Heart left ventricle (tissue), 16 donors: Measurements from ENCODE around the gene PAIP2B. TPM values are rescaled to one million over a fixed set of nuclear protein-coding genes. Genes with fewer than 3 reads are reported as not detected.
"Not testable (repeated sequence)": the region's sequence is repeated elsewhere in the genome, so short reads cannot be mapped to it uniquely, and the experiment has no call there.

Experiments
- ATAC-seq, 4 donors: fragments of 200-7000 bp; cut with Tn5 transposase; one replicate each; pipeline ENCODE4 v1.9.1; 2020 to 2022; ENCODE audit warnings: moderate library complexity in 4 of 4, mild to moderate bottlenecking in 3 of 4, moderate number of reproducible peaks in 1 of 4
- DNase-seq, 5 donors: peaks; one replicate each; pipeline ENCODE4 v3.0.0-alpha.2; 2020
- H3K27ac ChIP-seq, 12 donors: fragments of 200-600 bp; sonication (generic) in 4 of 12; one replicate each; pipeline versions ENCODE4 v1.5.0 to v1.8.0; 2016 to 2022; ENCODE audit warnings: mild to moderate bottlenecking in 2 of 12
- H3K27me3 ChIP-seq, 9 donors: fragments of 200-600 bp; sonication (generic) in 2 of 9; one replicate each; pipeline versions ENCODE4 v1.5.1 to v1.8.0; 2016 to 2022; ENCODE audit warnings: mild to moderate bottlenecking in 3 of 9
- H3K36me3 ChIP-seq, 9 donors: fragments of 200-600 bp; sonication (generic) in 2 of 9; one replicate each; pipeline versions ENCODE4 v1.5.0 to v1.8.0; 2018 to 2022; ENCODE audit warnings: mild to moderate bottlenecking in 2 of 9
- H3K4me1 ChIP-seq, 12 donors: fragments of 200-600 bp; sonication (generic) in 4 of 12; one replicate each; pipeline versions ENCODE4 v1.5.0 to v1.8.0; 2016 to 2022; ENCODE audit warnings: mild to moderate bottlenecking in 3 of 12
- H3K4me3 ChIP-seq, 12 donors: fragments of 200-600 bp; sonication (generic) in 4 of 12; one replicate each; pipeline versions ENCODE4 v1.5.0 to v1.8.0; 2017 to 2022; ENCODE audit warnings: mild to moderate bottlenecking in 9 of 12, moderate library complexity in 4 of 12
- H3K9me3 ChIP-seq, 12 donors: fragments of 200-600 bp; sonication (generic) in 4 of 12; one replicate each; pipeline versions ENCODE4 v1.5.0 to v1.8.0; 2016 to 2022; ENCODE audit warnings: mild to moderate bottlenecking in 1 of 12
- POLR2A ChIP-seq, 2 donors: fragments of 450-650 bp; IDR thresholded peaks; one replicate each; pipeline ENCODE4 v1.6.1; 2017; ENCODE audit warnings: antibody characterized with exemption in 2 of 2, mild to moderate bottlenecking in 2 of 2, moderate library complexity in 2 of 2
- WGBS, 4 donors: extraction: QIAGEN DNeasy Blood & Tissue Kit in 2 of 4; methylation state at CpG; one replicate each; pipeline versions ENCODE4 v1.1.5 to v1.1.7; 2013 to 2018; 5-methylcytosine and 5-hydroxymethylcytosine counted together
- intact Hi-C, 10 donors: fragments of 100-400 bp; cut with DNase I; formaldehyde crosslinking; loops; one replicate each; pipeline versions ENCODE4 v1.11.1 to v1.14.2; 2022
- polyA plus RNA-seq, 2 donors: library from polyadenylated mRNA; stranded (reverse); fragments of 200-250 nt; gene quantifications; one replicate each; pipeline ENCODE4 v1.2.3, GENCODE V29; 2013
- total RNA-seq, 9 donors: library from RNA; depleted of rRNA in 2 of 9; stranded (reverse); fragments of >200 nt in 2 of 9; fragmentation: NEBNext Ultra II Directional in 3 of 9; extraction: Animal tissue kit (Norgen Biotek cat#: 25700) in 3 of 9; gene quantifications; one replicate each; pipeline versions ENCODE4 v1.1.0 to v1.2.4, GENCODE V29; 2016 to 2023
- TF ChIP-seq, protein P1 (sequence below), 12 donors: fragments of 200-600 bp; sonication (generic) in 4 of 12; IDR thresholded peaks; one replicate each; pipeline versions ENCODE4 v1.5.0 to v1.8.0; 2018 to 2022; ENCODE audit warnings: antibody characterized with exemption in 12 of 12, mild to moderate bottlenecking in 5 of 12
- donor health status: ischemic (EF 13 %, LVEDD 7.1; RV severe dilation, severe dysfunction).
- donor health status: healthy with polysubstance abuse.
- donor health status: DM: no; HTN: yes; CAD: no.
- donor health status: DM: no; HTN: no; CAD: no.
- donor health status: ischemic (EF 25% LVEDD 6.9; RV normal size, moderate dysfunction).
- donor health status: ischemic (EF 25% LVEDD 5.7; RV mildly dilated, moderate dysfunction).
- donor health status: healthy.
- donor health status: DM: yes; HTN: yes; CAD: no.
- donor health status: ischemic (EF 35%, LVEDD 5.7; RV mildly dilated, moderate dysfunction).
- donor health status: nonischemic (EF 11% LVEDD 7.7; RV severe dilation, severe dysfunction).
- donor health status: DM: yes; HTN: yes; CAD: no.
- donor health status: PGD.
- donor health status: ischemic (EF 29% LVEDD 5.4; RV normal size, mild dysfunction).
- donor health status: nonischemic (EF 23%, LVEDD 6.1; RV moderate dilation, normal function).

Gene PAIP2B
- total and polyA plus RNA-seq, 11 donors, result 11.9 to 89.0 (median 53.2) TPM

DNA sequence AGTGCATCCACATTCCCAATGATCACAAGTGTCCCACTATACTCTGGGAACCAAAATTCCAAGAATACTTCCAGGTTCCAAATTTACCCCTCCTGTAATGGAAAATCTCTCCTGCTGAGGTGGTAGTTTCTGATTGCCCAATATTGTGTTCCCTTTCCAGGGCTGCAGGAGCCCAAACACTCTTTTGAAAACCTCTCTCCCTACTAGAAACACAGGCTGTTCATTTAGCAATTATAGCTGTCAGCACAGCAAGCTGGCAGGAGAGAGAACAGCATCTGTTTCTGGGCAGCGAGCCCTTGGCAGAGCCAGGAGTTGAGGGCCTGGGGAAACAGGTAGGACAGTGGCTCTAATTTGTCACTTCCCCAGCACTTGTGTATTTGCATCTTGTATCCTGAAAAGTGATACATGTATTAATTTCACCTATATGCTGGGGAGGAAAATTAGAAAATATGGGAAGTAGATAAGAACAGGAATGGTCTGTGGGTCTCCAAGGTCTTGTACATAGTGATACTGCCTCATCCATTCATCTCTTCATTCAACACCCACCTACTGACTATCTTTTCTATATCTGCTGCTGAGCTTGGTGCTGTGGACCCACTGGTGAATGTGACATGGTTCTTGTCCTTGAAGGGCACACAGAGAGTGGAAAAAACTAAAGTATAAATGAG, 16.9 kb upstream of the PAIP2B start:
- WGBS, 4 donors, result 14 to 36% (median 34%) methylated on average over 1 of the region's 1 CpG
- Histone ChIP-seq H3K4me1 (peaks cover 0 to 39% (median 7%) of the 10 kb centered on the region in 12 donors), H3K4me3 (no peak overlapping the region), H3K27ac (peak overlapping the region in 10 of 12 donors; percentile 31 to 79 (median 72)), H3K36me3 (no peaks in the 10 kb centered on the region), H3K9me3 (peaks cover 0 to 6% (median 0%) of the 10 kb centered on the region in 12 donors), H3K27me3 (no peaks in the 10 kb centered on the region)
- peak; percentile 95 to 97 (median 96) for ATAC-seq
- intact Hi-C loops, result loop anchor here in 2 of 10 donors (2.0 to 5.0 kb wide), 3 partner anchors 17 to 34 kb away; partner anchors contain the start of gene PAIP2B (in 1 of the 2)
- TF ChIP-seq, protein P1, sequence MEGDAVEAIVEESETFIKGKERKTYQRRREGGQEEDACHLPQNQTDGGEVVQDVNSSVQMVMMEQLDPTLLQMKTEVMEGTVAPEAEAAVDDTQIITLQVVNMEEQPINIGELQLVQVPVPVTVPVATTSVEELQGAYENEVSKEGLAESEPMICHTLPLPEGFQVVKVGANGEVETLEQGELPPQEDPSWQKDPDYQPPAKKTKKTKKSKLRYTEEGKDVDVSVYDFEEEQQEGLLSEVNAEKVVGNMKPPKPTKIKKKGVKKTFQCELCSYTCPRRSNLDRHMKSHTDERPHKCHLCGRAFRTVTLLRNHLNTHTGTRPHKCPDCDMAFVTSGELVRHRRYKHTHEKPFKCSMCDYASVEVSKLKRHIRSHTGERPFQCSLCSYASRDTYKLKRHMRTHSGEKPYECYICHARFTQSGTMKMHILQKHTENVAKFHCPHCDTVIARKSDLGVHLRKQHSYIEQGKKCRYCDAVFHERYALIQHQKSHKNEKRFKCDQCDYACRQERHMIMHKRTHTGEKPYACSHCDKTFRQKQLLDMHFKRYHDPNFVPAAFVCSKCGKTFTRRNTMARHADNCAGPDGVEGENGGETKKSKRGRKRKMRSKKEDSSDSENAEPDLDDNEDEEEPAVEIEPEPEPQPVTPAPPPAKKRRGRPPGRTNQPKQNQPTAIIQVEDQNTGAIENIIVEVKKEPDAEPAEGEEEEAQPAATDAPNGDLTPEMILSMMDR (IDR thresholded peaks at IDR 0.05), result no peak
- no peak for TF ChIP-seq POLR2A (IDR thresholded peaks at IDR 0.05)
- DNase-seq, result peak in 4 of 5 donors; percentile 68 to 87 (median 80)

DNA sequence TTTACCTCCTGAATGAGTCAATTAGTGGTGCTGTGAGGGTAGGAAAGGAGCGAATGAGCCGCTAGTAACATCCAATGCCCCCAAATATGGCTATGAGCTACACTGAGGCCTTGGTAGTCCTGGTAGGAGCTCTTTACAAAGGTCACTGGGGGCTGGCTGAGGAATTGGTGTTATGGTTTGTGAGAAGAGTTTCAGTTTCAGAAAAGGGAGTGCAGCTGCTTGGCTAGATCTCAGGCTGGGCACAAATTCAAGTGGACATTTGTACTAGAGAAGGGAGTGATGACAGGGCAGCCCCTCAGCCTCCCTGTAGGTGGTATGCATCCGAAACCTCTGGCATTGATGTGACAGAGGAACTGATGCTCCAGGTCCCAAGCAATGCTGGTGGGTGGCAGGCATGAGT, 13.9 kb upstream of the PAIP2B start:
- 52 to 57% (median 55%) methylated on average over 3 of the region's 3 CpGs for WGBS, 4 donors
- Histone ChIP-seq H3K9me3 (no peaks in the 10 kb centered on the region), H3K27me3 (no peaks in the 10 kb centered on the region), H3K27ac (peak overlapping the region; percentile 20 to 82 (median 74)), H3K4me1 (peaks cover 0 to 45% (median 7%) of the 10 kb centered on the region in 12 donors), H3K36me3 (no peaks in the 10 kb centered on the region), H3K4me3 (no peak overlapping the region)
- TF ChIP-seq POLR2A (IDR thresholded peaks at IDR 0.05), result no peak
- TF ChIP-seq, protein P1 (IDR thresholded peaks at IDR 0.05), result no peak
- intact Hi-C loops, result loop anchor here in 1 of 10 donors (5.0 kb wide), 1 partner anchor 37 kb away; no protein-coding TSS in a partner anchor
- peak in 2 of 4 donors; percentile 23 to 33 for ATAC-seq
- peak in 4 of 5 donors; percentile 22 to 45 (median 30) for DNase-seq

- peak overlapping the region in 8 of 12 donors; percentile 3 to 74 (median 48) for H3K27ac ChIP-seq
- intact Hi-C loops, result no loop called here
- H3K4me3 ChIP-seq, result no peak overlapping the region
- H3K4me1 ChIP-seq, result peaks cover 0 to 31% (median 7%) of the 10 kb centered on the region in 12 donors
- no peaks in the 10 kb centered on the region for H3K36me3 ChIP-seq
- DNase-seq, result no peak
- TF ChIP-seq POLR2A (IDR thresholded peaks at IDR 0.05), result no peak
- TF ChIP-seq, protein P1 (IDR thresholded peaks at IDR 0.05), result no peak
- peak; percentile 32 to 73 (median 66) for ATAC-seq
- no peaks in the 10 kb centered on the region for H3K27me3 ChIP-seq
- peaks cover 0 to 3% (median 0%) of the 10 kb centered on the region in 12 donors for H3K9me3 ChIP-seq
Observed at GRCh38 chr2:71238089-71238488, 11.2 kb upstream of the PAIP2B start.

DNA sequence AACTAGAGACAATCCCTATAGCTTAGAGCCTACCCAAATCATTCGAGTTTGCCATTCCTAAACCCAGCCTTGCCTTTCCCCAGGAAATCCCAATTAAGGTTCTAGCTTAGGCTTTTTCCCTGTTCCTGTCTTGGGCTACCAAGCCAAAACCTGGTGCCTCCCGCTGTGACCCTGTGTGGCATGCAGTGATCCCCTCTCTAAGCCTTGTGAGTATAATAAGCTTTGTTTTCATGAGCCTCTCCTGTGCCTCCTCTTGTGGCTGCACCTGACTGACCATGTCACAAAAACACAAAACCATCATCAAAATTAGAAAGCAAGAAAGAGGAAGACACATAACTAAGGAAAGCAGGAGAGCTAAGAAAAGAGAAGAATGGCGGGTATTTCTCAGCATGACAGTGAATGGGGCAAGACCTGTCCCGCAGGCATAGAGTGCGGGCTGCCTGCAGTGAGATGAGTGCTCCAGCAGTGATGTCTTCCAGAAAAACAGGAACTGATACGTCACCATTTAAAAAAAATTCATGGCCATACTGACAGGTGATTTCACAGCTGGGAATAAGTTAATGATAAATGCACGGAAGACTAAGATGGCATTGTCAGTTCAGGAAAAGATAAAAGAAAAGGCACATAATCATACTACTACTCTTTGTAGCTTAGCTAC, 9.2 kb upstream of the PAIP2B start:
- TF ChIP-seq, protein P1 (IDR thresholded peaks at IDR 0.05), result no peak
- TF ChIP-seq POLR2A (IDR thresholded peaks at IDR 0.05), result no peak
- intact Hi-C loops, result no loop called here
- H3K36me3 ChIP-seq, result no peaks in the 10 kb centered on the region
- H3K27me3 ChIP-seq, result peaks cover 0 to 5% (median 0%) of the 10 kb centered on the region in 9 donors
- no peak for DNase-seq
- WGBS, 4 donors, result 46 to 57% (median 50%) methylated on average over 7 of the region's 7 CpGs
- H3K4me3 ChIP-seq, result no peak overlapping the region
- no peak for ATAC-seq
- H3K27ac ChIP-seq, result peak overlapping the region in 3 of 12 donors; percentile 9 to 68 (median 22)
- peaks cover 0 to 5% (median 0%) of the 10 kb centered on the region in 12 donors for H3K9me3 ChIP-seq
- peaks cover 0 to 20% (median 7%) of the 10 kb centered on the region in 12 donors for H3K4me1 ChIP-seq

GRCh38 chr2:71233072-71233471, 6.2 kb upstream of the PAIP2B start:
- H3K27me3 ChIP-seq, H3K4me1 ChIP-seq, DNase-seq, ATAC-seq, H3K4me3 ChIP-seq, H3K27ac ChIP-seq, intact Hi-C loops, H3K36me3 ChIP-seq, H3K9me3 ChIP-seq: not testable (repeated sequence)
- WGBS, 4 donors, result 80 to 94% (median 84%) methylated on average over 7 of the region's 7 CpGs
